Chondrocyte (in vitro differentiated cells): ENCODE results near the gene GDE1. TPM values are rescaled to one million over a fixed set of nuclear protein-coding genes. Genes with fewer than 3 reads are reported as not detected.

Source experiments
- DNase-seq: peaks from one replicate; pipeline ENCODE4 v3.0.0; 2021; ENCODE audit warnings: mixed read lengths, low spot score
- H3K27ac Mint-ChIP-seq: one replicate; pipeline ENCODE4 v1.8.0; 2021; ENCODE audit warnings: mild to moderate bottlenecking, moderate library complexity, mixed read lengths; ENCODE audit not compliant: unreplicated experiment
- H3K27me3 Mint-ChIP-seq: 2 replicates; pipeline ENCODE4 v1.8.0; 2021; ENCODE audit warnings: low read depth, mixed read lengths
- H3K36me3 Mint-ChIP-seq: 2 replicates; pipeline ENCODE4 v1.8.0; 2021; ENCODE audit warnings: low read depth, mixed read lengths
- H3K4me1 Mint-ChIP-seq: 2 replicates; pipeline ENCODE4 v1.8.0; 2021; ENCODE audit warnings: low read depth, mild to moderate bottlenecking, mixed read lengths
- H3K4me3 Mint-ChIP-seq: one replicate; pipeline ENCODE4 v1.8.0; 2021; ENCODE audit warnings: mild to moderate bottlenecking, moderate library complexity, mixed read lengths; ENCODE audit not compliant: unreplicated experiment
- H3K9me3 Mint-ChIP-seq: 2 replicates; pipeline ENCODE4 v1.8.0; 2021; ENCODE audit warnings: low read depth, mixed read lengths
- CTCF ChIP-seq: fragments of 200-600 bp; sonication (generic); IDR thresholded peaks from 2 replicates; pipeline ENCODE4 v1.5.0; 2021; ENCODE audit warnings: antibody characterized with exemption, mild to moderate bottlenecking, moderate library complexity
- total RNA-seq: library from RNA; stranded (reverse); gene quantifications from 3 replicates; pipeline ENCODE4 v1.2.1, GENCODE V29; 2021

The GDE1 gene
- total RNA-seq, 1 donor from 2014 or later: 71.1 TPM

GRCh38 chr16:19522760-19523159 is 862 bp upstream of the GDE1 start:
- DNase-seq: no peak
- peaks cover 43% of the 10 kb centered on the region for H3K4me1 Mint-ChIP-seq
- H3K27me3 Mint-ChIP-seq: no peaks in the 10 kb centered on the region
- no peaks in the 10 kb centered on the region for H3K36me3 Mint-ChIP-seq
- no peak overlapping the region for H3K4me3 Mint-ChIP-seq
- H3K9me3 Mint-ChIP-seq: no peaks in the 10 kb centered on the region
- no peak overlapping the region for H3K27ac Mint-ChIP-seq
- TF ChIP-seq CTCF: no peak

GRCh38 chr16:19522397-19522732 is 467 bp upstream of the GDE1 start:
- Mint-ChIP-seq H3K36me3 (no peaks in the 10 kb centered on the region), H3K27me3 (no peaks in the 10 kb centered on the region), H3K4me1 (peaks cover 47% of the 10 kb centered on the region), H3K4me3 (peak overlapping the region; percentile 89), H3K27ac (peak overlapping the region; percentile 95), H3K9me3 (no peaks in the 10 kb centered on the region)
- no peak for DNase-seq
- TF ChIP-seq CTCF: no peak

GRCh38 chr16:19520861-19521331 is 1.0 kb downstream of the GDE1 start:
- no peak for DNase-seq

GRCh38 chr16:19518388-19518787 is 3.5 kb downstream of the GDE1 start:
- no peaks in the 10 kb centered on the region for H3K27me3 Mint-ChIP-seq
- peaks cover 40% of the 10 kb centered on the region for H3K4me1 Mint-ChIP-seq
- peaks cover 18% of the 10 kb centered on the region for H3K36me3 Mint-ChIP-seq
- DNase-seq: no peak
- H3K4me3 Mint-ChIP-seq: no peak overlapping the region
- no peak overlapping the region for H3K27ac Mint-ChIP-seq
- no peaks in the 10 kb centered on the region for H3K9me3 Mint-ChIP-seq
- no peak for TF ChIP-seq CTCF

More at GRCh38 chr16:19520861-19521331, 1.0 kb downstream of the GDE1 start:
- Mint-ChIP-seq H3K4me1 (peaks cover 54% of the 10 kb centered on the region), H3K4me3 (peak overlapping the region; percentile 89), H3K27me3 (no peaks in the 10 kb centered on the region), H3K9me3 (no peaks in the 10 kb centered on the region), H3K27ac (peak overlapping the region; percentile 95), H3K36me3 (peaks cover 8% of the 10 kb centered on the region)
- TF ChIP-seq CTCF: no peak

GRCh38 chr16:19517424-19518089 is 4.3 kb downstream of the GDE1 start:
- Mint-ChIP-seq H3K4me3 (no peak overlapping the region), H3K27ac (no peak overlapping the region), H3K36me3 (peaks cover 26% of the 10 kb centered on the region), H3K27me3 (no peaks in the 10 kb centered on the region), H3K9me3 (peaks cover 3% of the 10 kb centered on the region), H3K4me1 (peaks cover 40% of the 10 kb centered on the region)
- TF ChIP-seq CTCF: no peak
- no peak for DNase-seq
